Gastrocnemius medialis (tissue), 4 donors: ENCODE results near the gene PAIP2. TPM values are rescaled to one million over a fixed set of nuclear protein-coding genes. Genes with fewer than 3 reads are reported as not detected.

Source experiments
- ATAC-seq, 2 donors: fragments of 150-250 bp; one replicate each; pipeline ENCODE4 v1.9.1; 2016
- DNase-seq, 2 donors: peaks; one replicate each; pipeline ENCODE4 v3.0.0-alpha.2; 2019
- H3K27ac ChIP-seq, 4 donors: fragments of 200-600 bp; sonication (generic); 1 replicate in 1 of 4; 2 replicates in 3 of 4; pipeline ENCODE4 v1.5.1; 2016 to 2018; ENCODE audit warnings: mild to moderate bottlenecking in 2 of 4, moderate library complexity in 1 of 4
- H3K27me3 ChIP-seq, 3 donors: fragments of 200-600 bp; sonication (generic) in 2 of 3; 1 replicate in 1 of 3; 2 replicates in 2 of 3; pipeline versions ENCODE4 v1.5.1 to v1.6.0; 2016 to 2019; ENCODE audit warnings: mild to moderate bottlenecking in 1 of 3, moderate library complexity in 1 of 3
- H3K36me3 ChIP-seq, 2 donors: fragments of 200-600 bp; sonication (generic) in 1 of 2; one replicate each; pipeline ENCODE4 v1.5.1; 2017 to 2018
- H3K4me1 ChIP-seq, 2 donors: fragments of 200-600 bp; sonication (generic) in 1 of 2; one replicate each; pipeline ENCODE4 v1.5.1; 2016 to 2017; ENCODE audit warnings: mild to moderate bottlenecking in 2 of 2
- H3K4me3 ChIP-seq, 4 donors: fragments of 200-600 bp; sonication (generic) in 3 of 4; 1 replicate in 1 of 4; 2 replicates in 3 of 4; pipeline ENCODE4 v1.5.1; 2016 to 2019; ENCODE audit warnings: mild to moderate bottlenecking in 2 of 4
- H3K9me3 ChIP-seq, 3 donors: fragments of 200-600 bp; sonication (generic) in 2 of 3; 1 replicate in 1 of 3; 2 replicates in 2 of 3; pipeline ENCODE4 v1.5.1; 2016 to 2019
- CTCF ChIP-seq, 5 experiments: fragments of 450-650 bp in 3 of 5; fragments of 200-600 bp in 2 of 5; sonication (generic) in 2 of 5; IDR thresholded peaks in 4 of 5; conservative IDR thresholded peaks in 1 of 5; 1 replicate in 4 of 5; 2 replicates in 1 of 5; pipeline ENCODE4 v1.5.1; 2016 to 2019; ENCODE audit warnings: antibody characterized with exemption in 5 of 5, mild to moderate bottlenecking in 3 of 5, moderate library complexity in 3 of 5
- POLR2A ChIP-seq, 2 donors: fragments of 450-650 bp; IDR thresholded peaks; one replicate each; pipeline ENCODE4 v1.6.1; 2017; ENCODE audit warnings: antibody characterized with exemption in 2 of 2, mild to moderate bottlenecking in 2 of 2, moderate library complexity in 2 of 2
- in situ Hi-C, 4 donors: fragments of 200-750 bp; cut with MboI; loops; one replicate each; pipeline versions ENCODE4 v1.15.0 to v1.8.0; 2017; ENCODE audit warnings: low sequenced_read_pairs in 4 of 4
- intact Hi-C: fragments of 100-400 bp; cut with DNase I; formaldehyde crosslinking; loops from one replicate; pipeline ENCODE4 v1.15.1; 2023; ENCODE audit warnings: low total_unique reads
- total RNA-seq, 4 donors: library from RNA; depleted of rRNA; stranded (reverse); fragments of >200 nt; gene quantifications; one replicate each; pipeline versions ENCODE4 v1.1.0 to v1.2.3, GENCODE V29; 2016

Gene PAIP2
- total RNA-seq, 4 donors from 2014 or later, result 111 to 148 (median 126) TPM

DNA sequence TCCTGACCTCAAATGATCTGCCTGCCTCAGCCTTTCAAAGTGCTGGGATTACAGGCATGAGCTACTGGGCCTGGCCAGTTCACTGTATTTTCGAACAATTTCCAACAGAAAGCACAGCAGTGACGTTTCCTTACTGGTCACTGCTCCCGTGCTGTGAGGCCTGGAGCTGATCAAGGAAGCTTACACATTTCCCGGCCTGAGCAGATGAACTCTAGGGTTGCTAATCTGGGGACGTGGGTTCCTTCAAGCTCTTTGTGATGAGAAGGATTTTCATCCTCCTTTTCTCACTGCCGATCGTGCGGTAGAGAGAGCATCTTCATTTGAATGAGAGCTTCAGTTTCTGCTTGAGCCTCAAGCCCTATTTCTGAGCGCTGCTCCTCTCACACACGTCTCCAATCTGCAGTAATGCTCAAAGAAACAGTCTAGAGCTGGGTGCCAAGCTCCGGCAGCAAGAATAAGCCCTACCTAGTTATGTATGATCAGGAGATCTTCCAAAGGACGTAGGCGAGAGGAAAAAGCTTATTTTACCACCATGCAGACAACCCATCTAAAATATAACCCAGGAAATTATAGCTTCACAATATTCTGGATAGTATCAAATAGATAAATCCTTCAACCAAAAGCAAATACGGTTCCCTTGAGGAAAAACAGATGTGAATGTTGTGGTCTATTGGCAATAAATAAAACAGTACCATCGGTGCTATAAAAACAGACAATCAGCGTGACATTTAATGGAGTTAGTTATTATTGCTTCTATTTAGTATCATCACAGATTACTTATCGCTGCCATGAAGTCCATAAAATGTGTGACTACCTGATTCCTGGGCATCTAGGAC is 69.6 kb downstream of the PAIP2 start:
- Histone ChIP-seq H3K27ac (peak overlapping the region; percentile 63 to 80 (median 70)), H3K4me1 (peaks cover 41 to 45% of the 10 kb centered on the region in 2 donors), H3K27me3 (no peaks in the 10 kb centered on the region), H3K36me3 (no peaks in the 10 kb centered on the region), H3K4me3 (no peak overlapping the region), H3K9me3 (no peaks in the 10 kb centered on the region)
- no peak for TF ChIP-seq CTCF (IDR thresholded peaks at IDR 0.05 in 4 of 5, conservative IDR thresholded peaks at IDR 0.05 in 1 of 5)
- TF ChIP-seq POLR2A (IDR thresholded peaks at IDR 0.05), result no peak
- in situ Hi-C loops (no loop called here), intact Hi-C loops (loop anchor here (10.0 kb wide), 1 partner anchor 274 kb away; no protein-coding TSS in a partner anchor)
- DNase-seq (no peak), ATAC-seq (no peak)

GRCh38 chr5:139413153-139413552 is 71.5 kb downstream of the PAIP2 start:
- intact Hi-C loops (loop anchor here (10.0 kb wide), 1 partner anchor 272 kb away; no protein-coding TSS in a partner anchor), in situ Hi-C loops (no loop called here)
- DNase-seq (no peak), ATAC-seq (no peak)
- Histone ChIP-seq H3K4me1 (peaks cover 58 to 61% of the 10 kb centered on the region in 2 donors), H3K27ac (peak overlapping the region in 3 of 4 donors; percentile 83 to 88 (median 86)), H3K36me3 (no peaks in the 10 kb centered on the region), H3K9me3 (no peaks in the 10 kb centered on the region), H3K4me3 (no peak overlapping the region), H3K27me3 (no peaks in the 10 kb centered on the region)
- TF ChIP-seq POLR2A (IDR thresholded peaks at IDR 0.05) (no peak), CTCF (IDR thresholded peaks at IDR 0.05 in 4 of 5, conservative IDR thresholded peaks at IDR 0.05 in 1 of 5) (no peak)

- Histone ChIP-seq H3K4me1 (peaks cover 63 to 69% of the 10 kb centered on the region in 2 donors), H3K36me3 (no peaks in the 10 kb centered on the region), H3K27ac (peak overlapping the region; percentile 83 to 90 (median 87)), H3K4me3 (no peak overlapping the region), H3K9me3 (no peaks in the 10 kb centered on the region), H3K27me3 (no peaks in the 10 kb centered on the region)
- TF ChIP-seq POLR2A (IDR thresholded peaks at IDR 0.05) (no peak), CTCF (IDR thresholded peaks at IDR 0.05 in 4 of 5, conservative IDR thresholded peaks at IDR 0.05 in 1 of 5) (no peak)
- DNase-seq, result no peak
- in situ Hi-C loops, result no loop called here
- intact Hi-C loops, result loop anchor here (10.0 kb wide), 1 partner anchor 271 kb away; no protein-coding TSS in a partner anchor
- ATAC-seq, result no peak
Observed at GRCh38 chr5:139413963-139414362, 72.3 kb downstream of the PAIP2 start.

- H3K36me3 ChIP-seq, result no peaks in the 10 kb centered on the region
- peak overlapping the region; percentile 83 to 90 (median 87) for H3K27ac ChIP-seq
- ATAC-seq, result peak; percentile 60 to 68
- no peaks in the 10 kb centered on the region for H3K9me3 ChIP-seq
- TF ChIP-seq POLR2A (IDR thresholded peaks at IDR 0.05) (peak; percentile 36 to 38), CTCF (IDR thresholded peaks at IDR 0.05 in 4 of 5, conservative IDR thresholded peaks at IDR 0.05 in 1 of 5) (peak in 1 of 5 experiments; percentile 28)
- in situ Hi-C loops (loop anchor here in 1 of 4 donors (5.0 kb wide), 1 partner anchor 103 kb away; no protein-coding TSS in a partner anchor), intact Hi-C loops (loop anchor here (5.0 to 10.0 kb wide), 3 partner anchors 148 to 270 kb away; partner anchors contain the start of gene UBE2D2)
- H3K4me3 ChIP-seq, result no peak overlapping the region
- no peaks in the 10 kb centered on the region for H3K27me3 ChIP-seq
- H3K4me1 ChIP-seq, result peaks cover 70 to 73% of the 10 kb centered on the region in 2 donors
- peak; percentile 54 to 74 for DNase-seq
Observed at GRCh38 chr5:139414581-139415130, 73.0 kb downstream of the PAIP2 start.
